Loucy (cell line): Measurements from ENCODE around the gene SLC43A3.
A peak's percentile ranks its signal among the peaks of the same experiment; 100 is the strongest.

ENCODE experiments used
- H2AFZ ChIP-seq: fragments of 200-600 bp; sonication (generic); 2 replicates; pipeline ENCODE4 v1.6.0; 2016; ENCODE audit warnings: antibody characterized with exemption, mild to moderate bottlenecking, low read length, moderate library complexity
- H3F3A ChIP-seq: fragments of 200-600 bp; 2 replicates; pipeline ENCODE4 v1.6.0; 2016; ENCODE audit warnings: antibody characterized with exemption, low read depth, mild to moderate bottlenecking
- H3K27me3 ChIP-seq: fragments of 200-600 bp; sonication (generic); 2 replicates; pipeline ENCODE4 v1.6.1; 2014; ENCODE audit warnings: low read length, mild to moderate bottlenecking; ENCODE audit not compliant: insufficient read depth, poor library complexity, severe bottlenecking
- H3K36me3 ChIP-seq: fragments of 200-600 bp; sonication (generic); 2 replicates; pipeline ENCODE4 v1.6.1; 2016; ENCODE audit warnings: low read length; ENCODE audit not compliant: insufficient read depth
- H3K4me1 ChIP-seq: fragments of 200-600 bp; sonication (generic); 2 replicates; pipeline ENCODE4 v1.5.1; 2014; ENCODE audit warnings: low read length, mild to moderate bottlenecking; ENCODE audit not compliant: insufficient read depth, poor library complexity, severe bottlenecking
- H3K4me2 ChIP-seq: fragments of 200-600 bp; sonication (generic); 2 replicates; pipeline ENCODE4 v1.6.0; 2014; ENCODE audit warnings: antibody characterized with exemption, low read length, low read depth, mild to moderate bottlenecking; ENCODE audit not compliant: poor library complexity, severe bottlenecking
- H3K4me3 ChIP-seq: fragments of 200-600 bp; sonication (generic); 2 replicates; pipeline ENCODE4 v1.5.1; 2014; ENCODE audit warnings: low read length, mild to moderate bottlenecking, mixed read lengths; ENCODE audit not compliant: poor library complexity, severe bottlenecking
- H3K79me2 ChIP-seq: fragments of 200-600 bp; sonication (generic); 2 replicates; pipeline ENCODE4 v1.6.1; 2014; ENCODE audit warnings: low read length; ENCODE audit not compliant: insufficient read depth
- H3K9ac ChIP-seq: fragments of 200-600 bp; sonication (generic); 2 replicates; pipeline ENCODE4 v1.6.0; 2014; ENCODE audit warnings: mild to moderate bottlenecking, low read depth, low read length, moderate library complexity; ENCODE audit not compliant: poor library complexity, severe bottlenecking
- H3K9me2 ChIP-seq: fragments of 200-600 bp; sonication (generic); replicated peaks from 2 replicates; pipeline ENCODE4 v1.6.1; 2016; ENCODE audit warnings: low read depth, low read length, mixed read lengths
- H3K9me3 ChIP-seq: fragments of 200-600 bp; sonication (generic); 2 replicates; pipeline ENCODE4 v1.6.1; 2014; ENCODE audit warnings: mild to moderate bottlenecking, antibody characterized with exemption, low read length, low read depth; ENCODE audit not compliant: insufficient read depth
- H4K20me1 ChIP-seq: fragments of 200-600 bp; sonication (generic); 2 replicates; pipeline ENCODE4 v1.6.0; 2014; ENCODE audit warnings: antibody characterized with exemption, low read length, mild to moderate bottlenecking; ENCODE audit not compliant: insufficient read depth, poor library complexity, severe bottlenecking
- CTCF ChIP-seq: fragments of 200-600 bp; sonication (generic); conservative IDR thresholded peaks from 2 replicates; pipeline ENCODE4 v1.5.1; 2014; ENCODE audit warnings: mild to moderate bottlenecking, antibody characterized with exemption, low read length
- EZH2phosphoT487 ChIP-seq: fragments of 200-600 bp; IDR thresholded peaks from 2 replicates; pipeline ENCODE4 v1.6.1; 2018; ENCODE audit warnings: antibody characterized with exemption, mild to moderate bottlenecking, moderate library complexity, borderline replicate concordance

The SLC43A3 gene

DNA sequence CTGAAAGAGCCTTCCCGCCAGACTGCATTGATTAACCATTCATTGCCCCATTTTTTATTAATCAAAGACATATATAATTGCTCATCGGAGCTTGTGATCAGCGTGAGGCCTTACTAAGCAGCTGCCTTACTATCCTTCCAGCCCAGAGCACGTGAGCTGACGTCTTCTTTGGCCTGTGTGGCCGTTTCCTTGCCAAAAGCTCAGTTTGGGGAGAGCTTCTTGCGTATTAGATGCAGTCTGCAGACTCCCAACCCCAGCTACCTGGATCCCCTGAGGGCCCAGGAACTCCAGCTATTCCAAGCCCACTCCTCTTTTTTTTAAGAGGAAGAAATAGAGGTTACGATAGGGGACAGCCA is 784 bp upstream of the SLC43A3 start:
- peak overlapping the region; percentile 96 for H3K4me2 ChIP-seq
- H3K9ac ChIP-seq = peak overlapping the region; percentile 98
- peaks cover 10% of the 10 kb centered on the region for H3F3A ChIP-seq
- peaks cover 58% of the 10 kb centered on the region for H3K4me1 ChIP-seq
- H4K20me1 ChIP-seq = peaks cover 22% of the 10 kb centered on the region
- peaks cover 19% of the 10 kb centered on the region; the same call in 1 of the 2 replicates for H3K36me3 ChIP-seq
- H3K27me3 ChIP-seq = no peaks in the 10 kb centered on the region
- H3K79me2 ChIP-seq = peaks cover 35% of the 10 kb centered on the region
- no peaks in the 10 kb centered on the region for H3K9me2 ChIP-seq
- no peak overlapping the region for H2AFZ ChIP-seq
- TF ChIP-seq CTCF = no peak
- TF ChIP-seq EZH2phosphoT487 = no peak
- peak overlapping the region; percentile 83 for H3K4me3 ChIP-seq
- no peaks in the 10 kb centered on the region for H3K9me3 ChIP-seq

DNA sequence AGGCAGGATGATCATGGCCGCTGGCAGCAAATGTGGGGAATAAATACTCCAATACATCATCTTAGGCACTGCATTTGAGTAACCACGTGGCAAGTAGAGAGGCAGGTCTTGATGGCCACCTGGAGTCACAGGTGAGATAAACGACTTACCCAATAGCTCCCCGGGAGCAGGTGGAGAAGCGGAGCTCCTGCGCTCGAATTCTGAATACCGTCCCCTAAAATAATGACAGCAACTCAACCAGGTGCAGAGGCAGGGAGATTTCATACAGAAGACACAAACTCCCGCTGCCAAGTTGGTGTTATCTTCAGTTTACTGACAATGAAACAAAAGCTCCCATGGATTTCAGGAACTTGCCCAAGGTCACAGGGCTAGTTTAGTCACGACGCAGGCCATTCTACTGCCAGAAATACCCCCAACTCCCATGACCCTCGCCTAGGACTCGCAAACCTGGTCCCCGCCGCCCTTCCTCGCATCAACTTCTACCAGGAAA is 437 bp downstream of the SLC43A3 start:
- no peaks in the 10 kb centered on the region for H3K9me2 ChIP-seq
- TF ChIP-seq CTCF (no peak), EZH2phosphoT487 (no peak)
- H3K79me2 ChIP-seq = peaks cover 47% of the 10 kb centered on the region
- H3F3A ChIP-seq = peaks cover 10% of the 10 kb centered on the region
- peaks cover 30% of the 10 kb centered on the region; the same call in 1 of the 2 replicates for H3K36me3 ChIP-seq
- H3K4me1 ChIP-seq = peaks cover 61% of the 10 kb centered on the region
- H4K20me1 ChIP-seq = peaks cover 34% of the 10 kb centered on the region
- H3K27me3 ChIP-seq = no peaks in the 10 kb centered on the region
- no peaks in the 10 kb centered on the region for H3K9me3 ChIP-seq
- H3K9ac ChIP-seq = peak overlapping the region; percentile 98
- H2AFZ ChIP-seq = no peak overlapping the region; the same call in 1 of the 2 replicates
- peak overlapping the region; percentile 96 for H3K4me2 ChIP-seq
- peak overlapping the region; percentile 83 for H3K4me3 ChIP-seq

- H4K20me1 ChIP-seq = peaks cover 41% of the 10 kb centered on the region
- H3K9ac ChIP-seq = peak overlapping the region; percentile 98
- H3K27me3 ChIP-seq = no peaks in the 10 kb centered on the region
- TF ChIP-seq EZH2phosphoT487 (no peak), CTCF (no peak)
- peaks cover 57% of the 10 kb centered on the region for H3K4me1 ChIP-seq
- peak overlapping the region; percentile 83 for H3K4me3 ChIP-seq
- peak overlapping the region; percentile 96 for H3K4me2 ChIP-seq
- H3K9me3 ChIP-seq = no peaks in the 10 kb centered on the region
- H3K9me2 ChIP-seq = no peaks in the 10 kb centered on the region
- H2AFZ ChIP-seq = no peak overlapping the region
- peaks cover 10% of the 10 kb centered on the region for H3F3A ChIP-seq
- peaks cover 37% of the 10 kb centered on the region; the same call in 1 of the 2 replicates for H3K36me3 ChIP-seq
- peaks cover 54% of the 10 kb centered on the region for H3K79me2 ChIP-seq
Observed at GRCh38 chr11:57425565-57426438, 1.1 kb downstream of the SLC43A3 start.
